GM12801 (cell line): ENCODE measurements around the gene RNF8.

Experiments used
- CTCF ChIP-seq: IDR thresholded peaks from one replicate; pipeline ENCODE4 v1.5.1; 2011; ENCODE audit warnings: control low read depth; ENCODE audit not compliant: insufficient read length; ENCODE audit errors: extremely low read depth

Gene RNF8

GRCh38 chr6:37319156-37319555 is 34.6 kb upstream of the RNF8 start:
- no peak for TF ChIP-seq CTCF

GRCh38 chr6:37319856-37320480 is 33.8 kb upstream of the RNF8 start:
- TF ChIP-seq CTCF = no peak

GRCh38 chr6:37320646-37321045 is 33.1 kb upstream of the RNF8 start:
- no peak for TF ChIP-seq CTCF

- no peak for TF ChIP-seq CTCF
Measured at GRCh38 chr6:37321101-37321500, 32.7 kb upstream of the RNF8 start.

- no peak for TF ChIP-seq CTCF
Measured at GRCh38 chr6:37321516-37322415, 32.0 kb upstream of the RNF8 start.

GRCh38 chr6:37323580-37323979 is 30.2 kb upstream of the RNF8 start:
- no peak for TF ChIP-seq CTCF

GRCh38 chr6:37324131-37325033 is 29.4 kb upstream of the RNF8 start:
- TF ChIP-seq CTCF = no peak
